Mesenchymal stem cell (in vitro differentiated cells and primary cell): ENCODE results near the gene GABRB3.

Experiments used
- DNase-seq: peaks from one replicate; pipeline ENCODE4 v3.0.0-alpha.2; 2013
- H2AFZ ChIP-seq: one replicate; pipeline ENCODE4 v1.6.1; 2013; ENCODE audit warnings: low read depth, mild to moderate bottlenecking, control low read depth, inconsistent platforms, low read length, moderate library complexity
- H2AK5ac ChIP-seq: 2 replicates; pipeline ENCODE4 v1.6.1; 2013; ENCODE audit warnings: low read length, moderate library complexity, mild to moderate bottlenecking, inconsistent platforms; ENCODE audit not compliant: severe bottlenecking
- H2BK120ac ChIP-seq: one replicate; pipeline ENCODE4 v1.6.1; 2013; ENCODE audit warnings: low read depth, mild to moderate bottlenecking, inconsistent platforms, low read length, moderate library complexity
- H2BK12ac ChIP-seq, 2 experiments: one replicate each; pipeline ENCODE4 v1.6.1; 2013; ENCODE audit warnings: inconsistent platforms in 2 of 2, low read length in 2 of 2, mild to moderate bottlenecking in 2 of 2, moderate library complexity in 2 of 2, control low read depth in 1 of 2
- H2BK15ac ChIP-seq: one replicate; pipeline ENCODE4 v1.6.1; 2013; ENCODE audit warnings: mild to moderate bottlenecking, low read depth, inconsistent platforms; ENCODE audit not compliant: poor library complexity, severe bottlenecking
- H2BK5ac ChIP-seq: 2 replicates; pipeline ENCODE4 v1.6.1; 2013; ENCODE audit warnings: low read depth, mild to moderate bottlenecking, low read length, control low read depth, inconsistent platforms; ENCODE audit not compliant: poor library complexity, severe bottlenecking
- H3K14ac ChIP-seq, 2 experiments: one replicate each; pipeline ENCODE4 v1.6.1; 2013; ENCODE audit warnings: inconsistent platforms in 2 of 2, low read length in 2 of 2, control low read depth in 1 of 2, mild to moderate bottlenecking in 1 of 2, moderate library complexity in 1 of 2
- H3K18ac ChIP-seq, 2 experiments: one replicate each; pipeline ENCODE4 v1.6.1; 2013; ENCODE audit warnings: inconsistent platforms in 2 of 2, low read length in 2 of 2, control low read depth in 1 of 2, low read depth in 1 of 2, mild to moderate bottlenecking in 1 of 2
- H3K23ac ChIP-seq, 2 experiments: one replicate each; pipeline ENCODE4 v1.6.1; 2013; ENCODE audit warnings: inconsistent platforms in 2 of 2, low read length in 2 of 2, mild to moderate bottlenecking in 2 of 2, moderate library complexity in 2 of 2, control low read depth in 1 of 2
- H3K27ac ChIP-seq: 2 replicates; pipeline ENCODE4 v1.5.1; 2013; ENCODE audit warnings: mild to moderate bottlenecking, moderate library complexity, low read length, control low read depth, inconsistent platforms; ENCODE audit not compliant: poor library complexity, severe bottlenecking
- H3K27me3 ChIP-seq, 2 experiments: 2 replicates each; pipeline versions ENCODE4 v1.6.1 to v1.7.0; 2013; ENCODE audit warnings: low read length in 2 of 2, mild to moderate bottlenecking in 2 of 2, moderate library complexity in 2 of 2, control low read depth in 1 of 2, inconsistent platforms in 1 of 2; ENCODE audit not compliant: control insufficient read depth in 1 of 2, insufficient read depth in 1 of 2
- H3K36me3 ChIP-seq, 2 experiments: 2 replicates each; pipeline versions ENCODE4 v1.6.1 to v1.7.0; 2013; ENCODE audit warnings: low read length in 2 of 2, control low read depth in 1 of 2, inconsistent platforms in 1 of 2, low read depth in 1 of 2, mild to moderate bottlenecking in 1 of 2; ENCODE audit not compliant: insufficient read depth in 2 of 2, control insufficient read depth in 1 of 2
- H3K4ac ChIP-seq, 2 experiments: one replicate each; pipeline ENCODE4 v1.6.1; 2013; ENCODE audit warnings: inconsistent platforms in 2 of 2, low read length in 2 of 2, mild to moderate bottlenecking in 2 of 2, moderate library complexity in 2 of 2, control low read depth in 1 of 2, low read depth in 1 of 2
- H3K4me1 ChIP-seq: 2 replicates; pipeline ENCODE4 v1.6.1; 2013; ENCODE audit warnings: low read depth, low read length, control low read depth; ENCODE audit not compliant: control insufficient read depth, insufficient read depth
- H3K4me2 ChIP-seq: 2 replicates; pipeline ENCODE4 v1.6.1; 2013; ENCODE audit warnings: low read length, mild to moderate bottlenecking, inconsistent platforms; ENCODE audit not compliant: poor library complexity, severe bottlenecking
- H3K4me3 ChIP-seq, 2 experiments: 2 replicates each; pipeline versions ENCODE4 v1.5.1 to v1.7.0; 2013; ENCODE audit warnings: low read length in 2 of 2, mild to moderate bottlenecking in 2 of 2, control low read depth in 1 of 2, low read depth in 1 of 2; ENCODE audit not compliant: insufficient read depth in 1 of 2
- H3K79me1 ChIP-seq: replicated peaks from 2 replicates; pipeline ENCODE4 v1.6.1; 2013; ENCODE audit warnings: mild to moderate bottlenecking, control low read depth, low read length, inconsistent platforms; ENCODE audit not compliant: poor library complexity, severe bottlenecking
- H3K9ac ChIP-seq: 2 replicates; pipeline ENCODE4 v1.7.0; 2013; ENCODE audit warnings: mild to moderate bottlenecking, low read length, moderate library complexity
- H3K9me3 ChIP-seq: 2 replicates; pipeline ENCODE4 v1.7.0; 2013; ENCODE audit warnings: mild to moderate bottlenecking, low read length; ENCODE audit not compliant: control insufficient read depth
- H4K8ac ChIP-seq: one replicate; pipeline ENCODE4 v1.6.1; 2013; ENCODE audit warnings: inconsistent platforms, mild to moderate bottlenecking, low read length, moderate library complexity
- H4K91ac ChIP-seq: one replicate; pipeline ENCODE4 v1.6.1; 2013; ENCODE audit warnings: mild to moderate bottlenecking, low read length, inconsistent platforms
- WGBS: methylation state at CpG from one replicate; pipeline ENCODE4 v1.1.7; 2013; ENCODE audit warnings: mixed read lengths; 5-methylcytosine and 5-hydroxymethylcytosine counted together

The GABRB3 gene

DNA sequence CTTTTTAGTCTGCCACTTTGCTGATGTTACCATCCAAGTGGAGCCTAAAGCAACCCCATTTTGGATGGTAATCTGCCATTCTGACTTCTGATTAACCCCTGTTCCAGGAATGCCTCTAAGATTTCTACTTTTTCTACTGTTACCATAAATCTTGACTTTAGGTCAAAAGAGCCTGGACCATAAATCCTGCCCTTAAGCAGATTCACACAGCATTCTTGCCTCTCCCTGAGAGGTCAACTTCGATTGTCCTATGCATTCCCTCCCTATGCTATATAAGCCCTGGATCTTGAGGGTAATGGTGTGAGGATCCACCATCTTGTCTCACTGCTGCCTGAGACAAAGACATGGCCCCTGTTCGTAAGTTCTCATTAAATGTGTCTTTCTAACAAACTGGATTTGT is 177.3 kb downstream of the GABRB3 start:
- H3K27ac ChIP-seq: no peak overlapping the region
- H3K4me2 ChIP-seq: no peak overlapping the region
- no peak overlapping the region for H4K8ac ChIP-seq
- no peak overlapping the region for H3K4ac ChIP-seq
- H2BK5ac ChIP-seq: no peak overlapping the region
- 33% methylated on average over 2 of the region's 2 CpGs for WGBS
- no peaks in the 10 kb centered on the region for H3K4me1 ChIP-seq
- H3K23ac ChIP-seq: no peak overlapping the region
- no peak overlapping the region for H3K14ac ChIP-seq
- peaks cover 30% of the 10 kb centered on the region for H3K9me3 ChIP-seq
- H2BK120ac ChIP-seq: no peak overlapping the region
- no peak overlapping the region for H2AFZ ChIP-seq
- no peak overlapping the region for H3K4me3 ChIP-seq
- no peak for DNase-seq
- H2BK12ac ChIP-seq: no peak overlapping the region
- no peaks in the 10 kb centered on the region for H3K36me3 ChIP-seq
- H3K27me3 ChIP-seq: no peaks in the 10 kb centered on the region
- no peak overlapping the region for H4K91ac ChIP-seq
- no peaks in the 10 kb centered on the region for H3K79me1 ChIP-seq
- H2BK15ac ChIP-seq: no peak overlapping the region
- no peak overlapping the region for H3K9ac ChIP-seq
- no peak overlapping the region for H3K18ac ChIP-seq
- H2AK5ac ChIP-seq: no peak overlapping the region

DNA sequence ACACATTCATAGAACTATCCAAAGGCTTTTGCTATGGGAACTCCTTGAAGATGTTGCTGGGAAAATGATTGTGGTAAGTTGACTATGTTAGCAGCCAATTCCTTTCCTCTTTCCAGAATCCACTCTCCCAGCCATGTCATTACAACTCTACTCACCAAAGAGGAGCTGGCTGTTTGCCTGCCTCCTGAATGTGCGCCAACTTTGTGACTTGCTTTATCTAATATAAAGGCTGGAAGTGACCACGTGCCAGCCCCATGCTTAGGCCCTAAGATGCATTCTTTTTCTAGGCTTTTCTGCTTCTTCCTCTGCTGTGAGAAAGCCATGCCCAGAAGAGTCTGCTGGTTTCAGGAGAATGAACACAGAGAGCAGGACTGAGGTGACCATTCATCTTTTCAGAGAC is 182.2 kb downstream of the GABRB3 start:
- 77% methylated on average over 2 of the region's 2 CpGs for WGBS
- Histone ChIP-seq H3K9me3 (peaks cover 5% of the 10 kb centered on the region), H3K36me3 (no peaks in the 10 kb centered on the region)

DNA sequence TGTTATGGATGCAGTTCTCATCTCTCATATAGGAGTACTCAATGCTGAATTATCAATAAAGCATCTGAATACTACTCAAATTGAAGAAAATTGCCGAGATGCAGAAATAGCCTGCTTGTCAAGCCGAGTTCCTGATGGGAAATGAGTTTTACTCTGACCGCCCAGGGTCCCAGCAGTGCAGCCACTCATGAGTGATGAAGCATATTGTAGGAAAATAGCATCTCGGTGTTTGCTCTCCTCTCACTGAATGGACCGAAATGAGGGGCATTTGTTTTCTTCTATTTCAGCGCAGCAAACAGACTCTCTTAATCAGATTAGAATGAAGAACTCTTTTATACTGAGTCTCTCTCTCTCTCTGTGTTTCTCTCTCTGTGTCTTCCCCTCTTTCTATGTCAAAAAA is 190.0 kb downstream of the GABRB3 start:
- Histone ChIP-seq H3K23ac (no peak overlapping the region), H2AK5ac (no peak overlapping the region), H2AFZ (no peak overlapping the region), H3K4ac (no peak overlapping the region), H2BK15ac (no peak overlapping the region), H4K91ac (no peak overlapping the region), H3K79me1 (no peaks in the 10 kb centered on the region), H2BK12ac (no peak overlapping the region), H2BK120ac (no peak overlapping the region), H3K27ac (no peak overlapping the region), H3K9ac (no peak overlapping the region), H2BK5ac (no peak overlapping the region), H4K8ac (no peak overlapping the region), H3K36me3 (no peaks in the 10 kb centered on the region), H3K9me3 (peaks cover 6% of the 10 kb centered on the region), H3K4me1 (no peaks in the 10 kb centered on the region), H3K27me3 (no peaks in the 10 kb centered on the region), H3K14ac (no peak overlapping the region), H3K4me2 (no peak overlapping the region), H3K18ac (no peak overlapping the region), H3K4me3 (no peak overlapping the region)
- DNase-seq: no peak
- 80% methylated on average over 6 of the region's 6 CpGs for WGBS

More for the DNA sequence above, 182.2 kb downstream of the GABRB3 start:
- H2BK120ac ChIP-seq: no peak overlapping the region
- no peak overlapping the region for H3K23ac ChIP-seq
- DNase-seq: no peak
- no peak overlapping the region for H4K91ac ChIP-seq
- no peak overlapping the region for H3K9ac ChIP-seq
- H3K14ac ChIP-seq: no peak overlapping the region
- H3K4me3 ChIP-seq: no peak overlapping the region
- no peak overlapping the region for H3K18ac ChIP-seq
- no peak overlapping the region for H3K4me2 ChIP-seq
- no peak overlapping the region for H2AK5ac ChIP-seq
- no peak overlapping the region for H2BK5ac ChIP-seq
- no peak overlapping the region for H2BK12ac ChIP-seq
- no peak overlapping the region for H3K4ac ChIP-seq
- no peaks in the 10 kb centered on the region for H3K27me3 ChIP-seq
- H2BK15ac ChIP-seq: no peak overlapping the region
- H2AFZ ChIP-seq: no peak overlapping the region
- no peaks in the 10 kb centered on the region for H3K4me1 ChIP-seq
- no peak overlapping the region for H3K27ac ChIP-seq
- no peak overlapping the region for H4K8ac ChIP-seq
- no peaks in the 10 kb centered on the region for H3K79me1 ChIP-seq

DNA sequence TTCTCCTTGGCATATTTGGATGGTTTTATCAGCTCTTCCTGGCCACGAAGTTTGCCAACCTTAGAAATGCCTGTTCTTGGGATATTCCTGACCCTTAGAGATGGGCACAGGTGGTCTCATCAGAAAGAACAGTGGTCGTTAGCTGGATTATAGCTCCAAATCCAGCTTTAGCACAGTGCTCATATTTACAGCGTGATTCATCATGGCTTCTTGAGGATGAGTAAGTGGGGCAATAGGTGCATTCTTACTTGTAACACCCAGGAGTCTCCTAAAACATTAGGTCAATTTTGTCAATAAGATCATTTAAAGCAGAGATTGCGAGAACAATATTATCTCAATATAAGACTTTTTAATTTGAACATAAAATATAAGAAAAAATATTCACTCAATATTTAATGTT is 191.9 kb downstream of the GABRB3 start:
- H3K79me1 ChIP-seq: no peaks in the 10 kb centered on the region
- no peak for DNase-seq

More for the DNA sequence above, 191.9 kb downstream of the GABRB3 start:
- H2AFZ ChIP-seq: no peak overlapping the region
- no peaks in the 10 kb centered on the region for H3K36me3 ChIP-seq
- H3K14ac ChIP-seq: no peak overlapping the region
- H2BK120ac ChIP-seq: no peak overlapping the region
- no peak overlapping the region for H4K8ac ChIP-seq
- no peak overlapping the region for H3K9ac ChIP-seq
- no peak overlapping the region for H3K27ac ChIP-seq
- no peak overlapping the region for H3K4me3 ChIP-seq
- 39% methylated on average over 2 of the region's 4 CpGs for WGBS
- no peak overlapping the region for H3K18ac ChIP-seq
- H3K4ac ChIP-seq: no peak overlapping the region
- H3K9me3 ChIP-seq: peaks cover 9% of the 10 kb centered on the region
- no peak overlapping the region for H2BK15ac ChIP-seq
- H2AK5ac ChIP-seq: no peak overlapping the region
- H3K4me1 ChIP-seq: no peaks in the 10 kb centered on the region
- H2BK5ac ChIP-seq: no peak overlapping the region
- H3K23ac ChIP-seq: no peak overlapping the region
- H2BK12ac ChIP-seq: no peak overlapping the region
- H4K91ac ChIP-seq: no peak overlapping the region
- H3K4me2 ChIP-seq: no peak overlapping the region
- no peaks in the 10 kb centered on the region for H3K27me3 ChIP-seq
